HG03139 (cell line): ENCODE data around the gene RAD17.
"Not testable (repeated sequence)": the region's sequence is repeated elsewhere in the genome, so short reads cannot be mapped to it uniquely, and the experiment has no call there.

Source experiments
- ATAC-seq: cut with Tn5 transposase; IDR thresholded peaks from one replicate; pipeline ENCODE4 v1.9.1; 2021; ENCODE audit not compliant: unreplicated experiment

The RAD17 gene

GRCh38 chr5:69374911-69375446, 5.4 kb downstream of the RAD17 start:
- ATAC-seq = peak; percentile 55

GRCh38 chr5:69378376-69378775, 8.8 kb downstream of the RAD17 start:
- no peak for ATAC-seq

- no peak for ATAC-seq
These were observed 35.2 kb downstream of the RAD17 start for GRCh38 chr5:69404659-69405330.

- no peak for ATAC-seq
These were observed 45.4 kb downstream of the RAD17 start, which contains the start of gene MARVELD2 for GRCh38 chr5:69414885-69415583. MARVELD2 (plus strand) TSS chr5:69415116; CDS start chr5:69419386, 4,270 bp downstream.

GRCh38 chr5:69415584-69415958, 46.0 kb downstream of the RAD17 start:
- no peak for ATAC-seq

- no peak for ATAC-seq
These were observed 46.6 kb downstream of the RAD17 start for GRCh38 chr5:69416180-69416579.

GRCh38 chr5:69416699-69417098, 47.1 kb downstream of the RAD17 start:
- no peak for ATAC-seq

- no peak for ATAC-seq
These were observed 48.9 kb downstream of the RAD17 start for GRCh38 chr5:69418554-69418953.

- ATAC-seq = no peak
These were observed 62.0 kb downstream of the RAD17 start for GRCh38 chr5:69431424-69432303.

GRCh38 chr5:69432412-69433206, 63.0 kb downstream of the RAD17 start:
- ATAC-seq = no peak

GRCh38 chr5:69435276-69435884, 65.8 kb downstream of the RAD17 start:
- not testable (repeated sequence) for ATAC-seq

GRCh38 chr5:69444127-69444754, 74.6 kb downstream of the RAD17 start:
- no peak for ATAC-seq

- ATAC-seq = no peak
These were observed 79.9 kb downstream of the RAD17 start for GRCh38 chr5:69449511-69449910.

GRCh38 chr5:69450116-69450515, 80.5 kb downstream of the RAD17 start:
- ATAC-seq = no peak

- not testable (repeated sequence) for ATAC-seq
These were observed 80.9 kb downstream of the RAD17 start for GRCh38 chr5:69450527-69450926.

- ATAC-seq = no peak
These were observed 82.5 kb downstream of the RAD17 start for GRCh38 chr5:69451941-69452647.

GRCh38 chr5:69453487-69453886, 83.9 kb downstream of the RAD17 start:
- ATAC-seq = not testable (repeated sequence)

GRCh38 chr5:69454460-69455249, 85.0 kb downstream of the RAD17 start:
- no peak for ATAC-seq
